WERI-Rb-1 (cell line): ENCODE measurements around the gene FAM13A.

ENCODE experiments used
- DNase-seq: peaks from one replicate; pipeline ENCODE4 v3.0.0-alpha.2; 2020
- H3K27ac ChIP-seq: fragments of 250-450 bp; sonication (Bioruptor Pico); 2 replicates; pipeline ENCODE4 v1.5.1; 2020; ENCODE audit warnings: mild to moderate bottlenecking, moderate library complexity
- H3K27me3 ChIP-seq: fragments of 250-450 bp; sonication (Bioruptor Pico); 2 replicates; pipeline ENCODE4 v1.5.1; 2021; ENCODE audit warnings: mild to moderate bottlenecking, low read depth, moderate library complexity; ENCODE audit not compliant: insufficient read depth, severe bottlenecking
- H3K36me3 ChIP-seq: fragments of 250-450 bp; sonication (Bioruptor Pico); 2 replicates; pipeline ENCODE4 v1.5.1; 2020; ENCODE audit warnings: mild to moderate bottlenecking, moderate library complexity
- H3K4me3 ChIP-seq: 2 replicates; pipeline ENCODE4 v1.5.1; 2011; ENCODE audit warnings: low read depth, mild to moderate bottlenecking, control low read depth, low read length
- H3K9me3 ChIP-seq: fragments of 250-450 bp; sonication (Bioruptor Pico); 2 replicates; pipeline ENCODE4 v1.5.1; 2021; ENCODE audit warnings: mild to moderate bottlenecking, moderate library complexity; ENCODE audit not compliant: severe bottlenecking
- TF ChIP-seq, protein P1 (sequence below): IDR thresholded peaks from 2 replicates; pipeline ENCODE4 v1.5.1; 2011; ENCODE audit warnings: low read depth, mild to moderate bottlenecking, control low read depth, inconsistent platforms, low read length

The FAM13A gene

DNA sequence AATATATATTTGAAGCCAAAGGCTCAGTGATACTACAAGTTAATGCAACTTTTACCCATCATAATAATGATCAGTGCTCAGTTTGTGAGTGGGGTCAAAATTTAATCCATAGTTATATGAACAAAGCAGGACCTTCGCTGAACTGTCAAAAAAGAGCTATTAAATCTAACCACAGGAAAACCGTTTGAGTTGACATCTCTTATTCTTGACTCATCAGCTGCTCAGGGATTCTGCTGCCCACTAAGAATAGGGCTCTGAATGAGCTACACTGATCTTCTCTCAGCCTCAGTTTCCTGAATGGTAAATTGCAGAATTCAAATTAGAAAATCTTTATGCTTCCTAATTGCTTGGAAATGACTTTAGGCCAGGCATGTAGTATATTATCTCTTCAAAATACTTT lies 314.4 kb downstream of the FAM13A start:
- TF ChIP-seq, protein P1, sequence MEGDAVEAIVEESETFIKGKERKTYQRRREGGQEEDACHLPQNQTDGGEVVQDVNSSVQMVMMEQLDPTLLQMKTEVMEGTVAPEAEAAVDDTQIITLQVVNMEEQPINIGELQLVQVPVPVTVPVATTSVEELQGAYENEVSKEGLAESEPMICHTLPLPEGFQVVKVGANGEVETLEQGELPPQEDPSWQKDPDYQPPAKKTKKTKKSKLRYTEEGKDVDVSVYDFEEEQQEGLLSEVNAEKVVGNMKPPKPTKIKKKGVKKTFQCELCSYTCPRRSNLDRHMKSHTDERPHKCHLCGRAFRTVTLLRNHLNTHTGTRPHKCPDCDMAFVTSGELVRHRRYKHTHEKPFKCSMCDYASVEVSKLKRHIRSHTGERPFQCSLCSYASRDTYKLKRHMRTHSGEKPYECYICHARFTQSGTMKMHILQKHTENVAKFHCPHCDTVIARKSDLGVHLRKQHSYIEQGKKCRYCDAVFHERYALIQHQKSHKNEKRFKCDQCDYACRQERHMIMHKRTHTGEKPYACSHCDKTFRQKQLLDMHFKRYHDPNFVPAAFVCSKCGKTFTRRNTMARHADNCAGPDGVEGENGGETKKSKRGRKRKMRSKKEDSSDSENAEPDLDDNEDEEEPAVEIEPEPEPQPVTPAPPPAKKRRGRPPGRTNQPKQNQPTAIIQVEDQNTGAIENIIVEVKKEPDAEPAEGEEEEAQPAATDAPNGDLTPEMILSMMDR, result no peak
- Histone ChIP-seq H3K27me3 (no peaks in the 10 kb centered on the region), H3K9me3 (no peaks in the 10 kb centered on the region), H3K27ac (no peak overlapping the region), H3K36me3 (peaks cover 3% of the 10 kb centered on the region), H3K4me3 (no peak overlapping the region)
- no peak for DNase-seq

DNA sequence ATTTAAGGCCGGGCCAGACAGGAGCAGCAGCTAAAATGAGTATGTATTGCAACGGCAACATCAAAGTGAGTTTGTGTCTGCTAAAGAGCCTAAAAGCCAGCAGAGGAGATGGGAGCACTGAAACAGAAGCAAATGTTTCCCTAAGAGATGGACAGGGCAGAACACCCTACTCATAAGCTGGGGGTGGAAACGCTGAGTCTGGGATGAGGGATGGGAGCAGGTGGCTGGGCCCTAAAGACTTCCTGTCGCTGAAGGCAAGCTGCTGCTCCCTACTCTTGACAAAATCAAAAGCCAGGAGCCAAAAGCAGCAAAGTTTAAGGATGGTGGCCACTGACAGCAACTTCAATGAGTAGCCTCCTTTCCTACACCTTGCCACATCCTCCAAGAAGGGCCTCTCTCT lies 318.8 kb downstream of the FAM13A start:
- TF ChIP-seq, protein P1, result no peak
- no peaks in the 10 kb centered on the region for H3K27me3 ChIP-seq

DNA sequence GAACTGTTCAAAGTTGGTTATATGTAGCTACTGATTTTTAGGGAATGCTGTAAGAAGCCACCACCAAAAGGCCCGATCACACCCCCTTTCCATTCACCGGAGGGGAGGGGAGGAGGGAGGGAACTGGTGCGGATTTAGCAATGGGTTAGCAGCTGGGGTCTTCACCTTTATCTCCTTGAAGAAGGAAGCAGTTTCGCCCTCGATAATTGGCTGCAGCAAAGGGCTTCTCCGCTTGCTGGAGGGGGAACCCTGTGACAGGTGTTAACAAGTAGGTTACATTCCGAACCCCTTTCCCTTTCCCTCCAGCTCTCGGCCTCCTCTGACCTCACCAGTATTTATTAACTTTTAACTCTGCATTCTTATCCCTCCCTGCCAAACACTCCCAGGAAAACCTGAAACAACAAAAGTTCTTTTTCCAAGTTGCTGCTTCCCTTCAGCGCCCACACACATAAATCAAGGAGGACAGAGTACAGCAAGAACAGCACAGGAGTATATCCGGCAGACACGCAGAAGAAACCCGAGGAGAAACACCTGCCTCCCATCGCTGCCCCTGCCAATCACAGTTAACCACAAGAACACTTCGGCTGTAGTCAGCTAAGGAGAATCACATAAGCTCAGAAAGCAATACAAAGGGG lies 319.6 kb downstream of the FAM13A start:
- Histone ChIP-seq H3K9me3 (no peaks in the 10 kb centered on the region), H3K36me3 (no peaks in the 10 kb centered on the region), H3K27me3 (no peaks in the 10 kb centered on the region), H3K27ac (no peak overlapping the region), H3K4me3 (peak overlapping the region; percentile 8)
- DNase-seq, result peak; percentile 34
- TF ChIP-seq, protein P1, result no peak

More for the DNA sequence above, 318.8 kb downstream of the FAM13A start:
- DNase-seq, result peak; percentile 17
- Histone ChIP-seq H3K4me3 (no peak overlapping the region), H3K9me3 (no peaks in the 10 kb centered on the region), H3K27ac (no peak overlapping the region), H3K36me3 (no peaks in the 10 kb centered on the region)

DNA sequence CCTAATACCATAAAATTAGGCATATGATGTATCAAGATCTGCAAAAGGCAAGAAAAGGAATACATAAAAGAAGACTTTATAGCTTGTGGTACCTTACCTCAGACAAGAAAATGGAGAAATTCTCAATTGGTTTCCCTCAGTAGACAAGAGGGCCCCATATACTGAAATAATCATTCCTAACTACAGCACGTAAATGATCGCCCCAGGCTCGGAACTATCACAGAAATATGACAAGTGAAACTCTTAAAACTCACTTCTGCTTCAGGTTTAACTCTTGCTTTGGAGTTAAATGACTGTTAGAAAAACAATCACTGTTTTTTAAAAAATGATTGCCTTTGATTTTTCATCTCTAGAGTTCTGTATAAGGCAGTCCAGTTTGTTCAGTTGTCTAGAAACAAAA lies 320.7 kb downstream of the FAM13A start:
- DNase-seq, result no peak
- H3K27ac ChIP-seq, result no peak overlapping the region
- H3K36me3 ChIP-seq, result no peaks in the 10 kb centered on the region
- no peaks in the 10 kb centered on the region for H3K9me3 ChIP-seq
- TF ChIP-seq, protein P1, result no peak
- no peak overlapping the region for H3K4me3 ChIP-seq
- H3K27me3 ChIP-seq, result no peaks in the 10 kb centered on the region

- TF ChIP-seq, protein P1, result no peak
- no peak for DNase-seq
- H3K27ac ChIP-seq, result no peak overlapping the region
- no peak overlapping the region for H3K4me3 ChIP-seq
- H3K9me3 ChIP-seq, result no peaks in the 10 kb centered on the region
- no peaks in the 10 kb centered on the region for H3K36me3 ChIP-seq
- H3K27me3 ChIP-seq, result no peaks in the 10 kb centered on the region
Measured at GRCh38 chr4:88735564-88735963, 321.4 kb downstream of the FAM13A start.

DNA sequence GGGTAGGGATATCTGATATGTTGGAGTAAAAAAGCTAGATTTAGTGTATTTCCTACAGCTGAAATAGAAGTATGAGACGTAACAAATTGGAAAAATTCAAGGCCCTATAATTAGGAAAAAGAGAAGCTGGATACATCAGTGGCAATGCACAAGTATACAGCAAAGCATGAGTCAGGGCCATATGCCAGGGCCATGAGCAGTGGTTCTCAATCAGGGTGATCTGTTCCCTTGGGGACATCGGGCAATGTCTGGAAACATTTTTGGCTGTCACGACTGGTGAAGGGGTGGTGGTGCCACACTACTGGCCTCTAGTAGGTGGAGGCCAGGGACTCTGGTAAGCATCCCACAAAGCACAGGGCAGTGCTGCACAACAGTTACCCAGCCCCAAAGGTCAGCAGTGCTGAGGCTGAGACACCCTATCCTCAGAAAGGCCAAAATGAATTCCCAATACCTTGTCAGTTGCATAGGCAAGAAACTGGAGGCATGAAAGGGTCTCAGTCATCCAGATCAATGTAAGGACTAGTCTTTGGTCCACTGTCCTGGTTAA lies 322.5 kb downstream of the FAM13A start:
- H3K36me3 ChIP-seq, result no peaks in the 10 kb centered on the region
- no peaks in the 10 kb centered on the region for H3K9me3 ChIP-seq
- no peak overlapping the region for H3K4me3 ChIP-seq
- no peak for DNase-seq
- TF ChIP-seq, protein P1, result no peak
- H3K27me3 ChIP-seq, result no peaks in the 10 kb centered on the region
- no peak overlapping the region for H3K27ac ChIP-seq
